C1 segment of cervical spinal cord (tissue), 14 donors: Measurements from ENCODE around the gene DPAGT1.
"Not testable (repeated sequence)": the region's sequence is repeated elsewhere in the genome, so short reads cannot be mapped to it uniquely, and the experiment has no call there.

Experiments used
- DNase-seq, 14 donors: peaks; one replicate each; lab custom pipeline; 2025; lab: John Stamatoyannopoulos, UW

Gene DPAGT1

GRCh38 chr11:119116235-119116594 is 14.6 kb upstream of the DPAGT1 start:
- DNase-seq = no peak

GRCh38 chr11:119115484-119116234 is 14.0 kb upstream of the DPAGT1 start:
- peak in 7 of 14 donors; percentile 16 to 60 (median 34) for DNase-seq

- no peak for DNase-seq
Observed at GRCh38 chr11:119114351-119114750, 12.7 kb upstream of the DPAGT1 start.

- no peak for DNase-seq
Observed at GRCh38 chr11:119113716-119114115, 12.1 kb upstream of the DPAGT1 start.

GRCh38 chr11:119112314-119113020 is 10.8 kb upstream of the DPAGT1 start:
- DNase-seq = no peak

GRCh38 chr11:119111361-119111925 is 9.8 kb upstream of the DPAGT1 start:
- DNase-seq = no peak

GRCh38 chr11:119110439-119110838 is 8.8 kb upstream of the DPAGT1 start:
- DNase-seq = no peak

- peak in 2 of 14 donors; percentile 10 to 12 for DNase-seq
Observed at GRCh38 chr11:119109843-119110242, 8.2 kb upstream of the DPAGT1 start.

GRCh38 chr11:119108857-119109221 is 7.2 kb upstream of the DPAGT1 start:
- no peak for DNase-seq

GRCh38 chr11:119108146-119108856 is 6.6 kb upstream of the DPAGT1 start:
- DNase-seq = peak in 6 of 14 donors; percentile 13 to 41 (median 34)

- peak in 1 of 14 donors; percentile 57 for DNase-seq
Observed at GRCh38 chr11:119107538-119108145, 6.0 kb upstream of the DPAGT1 start.

- peak in 13 of 14 donors; percentile 45 to 91 (median 82) for DNase-seq
Observed at GRCh38 chr11:119106564-119107537, 5.2 kb upstream of the DPAGT1 start, which contains the start of gene C2CD2L. Gene C2CD2L, plus strand, starts transcription at chr11:119107344. Its CDS starts 398 bp downstream, at chr11:119107742.

- no peak for DNase-seq
Observed at GRCh38 chr11:119103793-119104192, 2.1 kb upstream of the DPAGT1 start.

- not testable (repeated sequence) for DNase-seq
Observed at GRCh38 chr11:119103161-119103664, 1.6 kb upstream of the DPAGT1 start.

- no peak for DNase-seq
Observed at GRCh38 chr11:119100994-119101758, 477 bp downstream of the DPAGT1 start.

GRCh38 chr11:119100246-119100970 is 1.2 kb downstream of the DPAGT1 start:
- DNase-seq = no peak

GRCh38 chr11:119099711-119100110 is 1.9 kb downstream of the DPAGT1 start:
- DNase-seq = no peak

GRCh38 chr11:119095066-119095880 is 6.4 kb downstream of the DPAGT1 start:
- DNase-seq = peak; percentile 91 to 99 (median 98)
